Measurements from ENCODE around the gene DOK7. TPM values are rescaled to one million over a fixed set of nuclear protein-coding genes. Genes with fewer than 3 reads are reported as not detected.

Gene DOK7
- total and polyA plus RNA-seq, 2 donors (not counting 3 experiments of a cell fraction or from before 2014, with no cell fraction given): not detected

- dilution Hi-C loops (cut with MboI; ENCODE audit: extremely low pct_ligation_motif_present, low sequenced_read_pairs): no loop called here
- Histone ChIP-seq H3K79me2 (ENCODE audit: control insufficient read depth, insufficient read depth, low read length) (no peaks in the 10 kb centered on the region), H3K4me1 (ENCODE audit: control insufficient read depth, extremely low read depth, insufficient read depth, low read length) (peaks cover 7% of the 10 kb centered on the region), H3K4me2 (ENCODE audit: insufficient read depth, low read length) (no peak overlapping the region), H4K20me1 (replicated peaks; ENCODE audit: control insufficient read depth, extremely low read depth, insufficient read depth, low read length) (no peaks in the 10 kb centered on the region), H3K27ac (ENCODE audit: insufficient read depth, low read depth, low read length) (peak overlapping the region; percentile 48), H3K9me3 (replicated peaks; ENCODE audit: control insufficient read depth, insufficient read depth, low read length) (no peaks in the 10 kb centered on the region), H3K9ac (replicated peaks; ENCODE audit: extremely low read depth, insufficient read depth, low read length) (no peak overlapping the region), H3K36me3 (ENCODE audit: control insufficient read depth in 2 of 2, extremely low read depth in 1 of 2, insufficient read depth in 2 of 2, low read length in 2 of 2) (peaks cover 0 to 6% of the 10 kb centered on the region in 2 experiments), H3K9me1 (replicated peaks; ENCODE audit: control insufficient read depth, extremely low read depth, insufficient read depth, low read length) (no peaks in the 10 kb centered on the region), H2AFZ (ENCODE audit: low read depth, low read length) (no peak overlapping the region), H3K27me3 (ENCODE audit: control insufficient read depth in 2 of 2, insufficient read depth in 2 of 2, low read length in 2 of 2) (no peaks in the 10 kb centered on the region), H3K4me3 (replicated peaks in 1 of 3; ENCODE audit: insufficient read depth in 1 of 3, low read depth in 1 of 3, low read length in 3 of 3) (no peak overlapping the region)
- DNase-seq (ENCODE audit: low read depth, low spot score) (no peak), FAIRE-seq (no peak)
- intact Hi-C loops (cut with micrococcal nuclease): loop anchor here (5.0 kb wide), 1 partner anchor 49 kb away; no protein-coding TSS in a partner anchor
- ChIA-PET CTCF (interaction anchor here (0.9 to 4.7 kb wide), 2 partner anchors 91 to 243 kb away, joined by 4 to 47 read pairs; no protein-coding TSS in a partner anchor), POLR2A (no interaction called here)
- BruUV-seq (replicated peaks): TSS peak; percentile 97
- TF ChIP-seq POLR2A (IDR thresholded peaks at IDR 0.05; ENCODE audit: low read depth, low read length): no peak
- no peak for TF ChIP-seq GATA2 (IDR thresholded peaks at IDR 0.05; ENCODE audit: insufficient read depth, insufficient read length, low read depth, low read length)
- no peak for TF ChIP-seq JUN (IDR thresholded peaks at IDR 0.05; ENCODE audit: borderline replicate concordance, insufficient read depth, insufficient read length, low read depth)
- TF ChIP-seq CTCF (IDR thresholded peaks at IDR 0.05; ENCODE audit: extremely low read depth in 1 of 2, insufficient read depth in 1 of 2, low read depth in 1 of 2, low read length in 2 of 2): no peak
- TF ChIP-seq EZH2 (IDR thresholded peaks at IDR 0.05; ENCODE audit: borderline replicate concordance, low read depth, low read length, severe bottlenecking): no peak
- TF ChIP-seq MYC (IDR thresholded peaks at IDR 0.05; ENCODE audit: low read depth, low read length): no peak
Observed at GRCh38 chr4:3436048-3436797, 26.9 kb upstream of the DOK7 start.

Data from endothelial cell of umbilical vein (primary cell).